HG02943 (cell line): ENCODE results near the gene UBA6.

ENCODE experiments used
- ATAC-seq: cut with Tn5 transposase; IDR thresholded peaks from one replicate; pipeline ENCODE4 v1.9.1; 2021; ENCODE audit warnings: mild to moderate bottlenecking, low read depth, moderate library complexity; ENCODE audit not compliant: unreplicated experiment

UBA6 gene

GRCh38 chr4:67587156-67587555 lies 113.8 kb downstream of the UBA6 start:
- ATAC-seq, result no peak

GRCh38 chr4:67584496-67584895 lies 116.5 kb downstream of the UBA6 start:
- no peak for ATAC-seq

GRCh38 chr4:67581913-67582312 lies 119.0 kb downstream of the UBA6 start:
- no peak for ATAC-seq

GRCh38 chr4:67581208-67581857 lies 119.6 kb downstream of the UBA6 start:
- ATAC-seq, result no peak

- ATAC-seq, result no peak
These were observed 120.4 kb downstream of the UBA6 start for GRCh38 chr4:67580577-67580976.

- no peak for ATAC-seq
These were observed 124.4 kb downstream of the UBA6 start for GRCh38 chr4:67576538-67576937.

- no peak for ATAC-seq
These were observed 124.9 kb downstream of the UBA6 start for GRCh38 chr4:67576059-67576466.

GRCh38 chr4:67575232-67576058 lies 125.5 kb downstream of the UBA6 start:
- peak; percentile 96 for ATAC-seq

- no peak for ATAC-seq
These were observed 127.8 kb downstream of the UBA6 start for GRCh38 chr4:67573193-67573592.

- ATAC-seq, result no peak
These were observed 129.0 kb downstream of the UBA6 start for GRCh38 chr4:67571975-67572374.

GRCh38 chr4:67570537-67570936 lies 130.4 kb downstream of the UBA6 start:
- no peak for ATAC-seq

GRCh38 chr4:67568820-67569219 lies 132.1 kb downstream of the UBA6 start:
- no peak for ATAC-seq

GRCh38 chr4:67566335-67566734 lies 134.6 kb downstream of the UBA6 start:
- ATAC-seq, result no peak

- no peak for ATAC-seq
These were observed 135.7 kb downstream of the UBA6 start for GRCh38 chr4:67565284-67565683.
